HG02840 (cell line): ENCODE results near the gene RBM28.

Experiments used
- ATAC-seq: cut with Tn5 transposase; IDR thresholded peaks from one replicate; pipeline ENCODE4 v1.9.1; 2021; ENCODE audit warnings: mild to moderate bottlenecking, moderate library complexity, moderate number of reproducible peaks; ENCODE audit not compliant: unreplicated experiment, low FRiP score

Gene RBM28, protein sequence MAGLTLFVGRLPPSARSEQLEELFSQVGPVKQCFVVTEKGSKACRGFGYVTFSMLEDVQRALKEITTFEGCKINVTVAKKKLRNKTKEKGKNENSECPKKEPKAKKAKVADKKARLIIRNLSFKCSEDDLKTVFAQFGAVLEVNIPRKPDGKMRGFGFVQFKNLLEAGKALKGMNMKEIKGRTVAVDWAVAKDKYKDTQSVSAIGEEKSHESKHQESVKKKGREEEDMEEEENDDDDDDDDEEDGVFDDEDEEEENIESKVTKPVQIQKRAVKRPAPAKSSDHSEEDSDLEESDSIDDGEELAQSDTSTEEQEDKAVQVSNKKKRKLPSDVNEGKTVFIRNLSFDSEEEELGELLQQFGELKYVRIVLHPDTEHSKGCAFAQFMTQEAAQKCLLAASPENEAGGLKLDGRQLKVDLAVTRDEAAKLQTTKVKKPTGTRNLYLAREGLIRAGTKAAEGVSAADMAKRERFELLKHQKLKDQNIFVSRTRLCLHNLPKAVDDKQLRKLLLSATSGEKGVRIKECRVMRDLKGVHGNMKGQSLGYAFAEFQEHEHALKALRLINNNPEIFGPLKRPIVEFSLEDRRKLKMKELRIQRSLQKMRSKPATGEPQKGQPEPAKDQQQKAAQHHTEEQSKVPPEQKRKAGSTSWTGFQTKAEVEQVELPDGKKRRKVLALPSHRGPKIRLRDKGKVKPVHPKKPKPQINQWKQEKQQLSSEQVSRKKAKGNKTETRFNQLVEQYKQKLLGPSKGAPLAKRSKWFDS

DNA sequence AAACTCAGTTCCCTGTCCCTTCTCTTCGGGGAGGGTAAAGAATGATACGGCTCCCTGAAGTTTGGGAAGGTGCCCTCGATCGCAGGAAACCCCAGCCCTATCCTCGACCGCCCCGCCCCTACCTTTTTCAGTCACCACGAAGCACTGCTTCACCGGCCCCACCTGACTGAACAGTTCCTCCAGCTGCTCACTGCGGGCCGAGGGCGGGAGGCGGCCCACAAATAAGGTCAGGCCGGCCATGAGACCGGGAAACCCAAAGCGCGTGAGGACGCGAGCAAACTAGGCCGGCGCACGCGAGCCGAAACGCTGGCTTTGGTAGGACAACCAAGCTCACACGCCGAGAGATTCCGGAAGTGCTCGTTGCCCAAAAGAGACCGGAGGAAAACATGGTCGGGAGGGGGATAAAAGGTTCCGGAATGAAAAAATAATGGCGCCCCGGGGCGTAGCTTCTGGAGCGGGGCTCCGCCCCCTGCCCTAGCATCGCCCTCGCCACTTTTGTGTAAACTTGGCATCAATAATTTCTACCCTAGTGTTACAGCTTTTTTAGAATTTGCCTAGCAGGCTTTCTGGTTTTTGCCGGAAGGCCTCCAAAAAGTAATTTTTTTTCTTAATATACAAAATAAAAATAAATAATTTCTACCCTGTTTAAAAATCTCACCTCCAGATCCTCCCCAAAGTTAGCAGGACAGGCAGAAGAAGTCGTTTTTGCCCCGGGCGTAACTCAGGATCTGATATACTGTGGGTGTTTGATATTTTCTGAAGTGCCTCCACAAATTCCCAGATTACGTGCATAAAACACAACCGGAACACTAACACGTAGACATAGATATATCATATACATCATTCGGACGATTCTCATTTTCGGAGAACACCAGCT, at the start of gene RBM28:
Gene RBM28 (minus strand): TSS at position 355 of the 877 bp plus-strand sequence. CDS start 115 bp downstream, at position 240.
- ATAC-seq: peak; percentile 98

DNA sequence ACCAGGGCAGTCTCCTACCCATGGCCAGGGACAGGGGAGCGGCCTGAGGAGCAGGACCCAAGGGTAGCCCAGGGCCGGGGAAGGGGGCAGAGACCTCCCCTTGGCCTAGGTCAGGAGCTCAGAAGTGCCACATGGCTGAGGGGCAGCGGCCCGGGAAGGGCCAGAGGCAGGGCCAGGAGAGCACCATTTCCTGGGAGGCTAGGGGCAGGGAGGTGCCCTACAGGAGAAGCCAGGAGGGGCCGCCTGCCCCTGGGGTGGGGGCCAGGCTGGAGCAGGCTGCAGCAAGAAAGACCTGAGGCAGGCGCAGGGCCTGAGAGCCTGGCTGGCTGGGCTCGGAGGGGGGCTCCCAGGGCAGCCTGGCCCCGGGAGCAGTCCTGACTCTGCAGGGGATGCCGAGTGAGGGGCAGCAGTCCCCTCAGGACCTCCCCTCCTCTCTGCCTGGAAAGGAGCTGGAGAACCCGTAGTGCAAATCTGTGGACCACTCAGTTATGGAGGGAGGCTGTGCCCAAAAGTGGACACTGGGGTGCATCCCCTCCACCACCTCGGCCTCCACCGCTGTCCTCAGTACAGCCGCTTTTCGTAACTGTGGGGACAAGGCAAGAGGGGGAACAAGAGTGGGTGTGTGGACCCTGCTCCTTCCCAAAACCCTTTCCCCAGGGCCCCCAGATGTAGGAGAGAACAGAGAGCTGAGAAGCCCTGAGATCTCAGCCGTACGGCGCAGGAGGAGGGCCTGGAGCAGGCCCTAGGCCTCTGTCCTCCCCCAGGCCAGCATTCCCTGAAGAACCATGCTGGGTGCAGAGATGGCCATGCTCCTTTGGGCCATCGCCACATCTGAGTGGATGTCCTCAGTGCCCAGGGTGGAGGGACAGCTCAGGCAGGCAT, 49.0 kb upstream of the RBM28 start:
- ATAC-seq: no peak

DNA sequence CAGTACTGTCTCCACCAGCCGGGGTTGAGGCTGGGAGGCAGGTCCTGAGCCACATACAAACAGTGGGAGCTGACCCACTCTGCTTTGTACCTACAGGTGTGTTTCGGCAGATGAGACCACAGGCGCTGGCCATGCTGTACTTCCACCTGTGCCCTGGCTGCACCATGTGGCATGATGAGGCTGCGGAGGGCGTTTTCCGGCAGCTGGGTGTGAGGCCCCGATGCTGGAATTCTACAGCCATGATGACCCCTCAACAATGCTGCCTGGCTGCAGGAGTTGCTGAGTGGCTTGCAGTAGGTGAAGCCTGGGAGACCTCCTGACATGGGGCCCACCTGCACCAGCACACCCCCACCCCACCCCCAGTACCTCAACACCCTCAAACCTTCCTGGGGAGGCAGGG, 48.1 kb upstream of the RBM28 start:
- no peak for ATAC-seq

DNA sequence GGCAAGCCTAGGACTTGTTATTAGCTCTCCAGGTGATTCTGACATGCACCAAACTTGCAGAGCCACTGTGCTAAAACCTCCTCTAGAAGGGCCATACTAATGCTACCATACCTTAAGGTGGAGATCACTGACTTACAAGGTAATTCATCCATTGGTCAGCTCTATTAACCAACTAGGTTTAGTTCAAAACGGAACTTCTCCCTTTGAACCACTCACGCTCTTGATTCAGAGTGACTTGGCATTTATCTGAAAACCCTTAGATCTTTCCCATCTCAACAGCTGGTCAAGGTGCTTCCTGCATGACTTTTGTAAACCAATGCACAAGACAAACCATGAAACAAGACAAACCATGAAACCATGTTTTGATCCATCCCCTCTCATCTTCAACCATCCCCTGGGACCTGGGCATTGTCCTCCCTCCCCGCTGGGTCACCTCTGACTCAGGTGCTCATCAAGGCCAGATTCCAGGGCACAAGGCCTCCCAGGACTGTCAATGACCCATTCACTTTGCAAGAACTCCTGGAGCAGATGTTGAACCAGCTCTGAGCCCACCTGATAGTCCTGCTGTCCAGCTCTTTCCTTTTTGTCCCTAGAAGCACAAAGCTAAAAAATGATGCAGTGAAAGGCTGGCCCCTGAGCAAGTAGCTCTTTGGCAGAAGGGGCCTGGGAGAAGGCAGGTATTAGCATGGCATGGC, 47.3 kb upstream of the RBM28 start:
- ATAC-seq: no peak

DNA sequence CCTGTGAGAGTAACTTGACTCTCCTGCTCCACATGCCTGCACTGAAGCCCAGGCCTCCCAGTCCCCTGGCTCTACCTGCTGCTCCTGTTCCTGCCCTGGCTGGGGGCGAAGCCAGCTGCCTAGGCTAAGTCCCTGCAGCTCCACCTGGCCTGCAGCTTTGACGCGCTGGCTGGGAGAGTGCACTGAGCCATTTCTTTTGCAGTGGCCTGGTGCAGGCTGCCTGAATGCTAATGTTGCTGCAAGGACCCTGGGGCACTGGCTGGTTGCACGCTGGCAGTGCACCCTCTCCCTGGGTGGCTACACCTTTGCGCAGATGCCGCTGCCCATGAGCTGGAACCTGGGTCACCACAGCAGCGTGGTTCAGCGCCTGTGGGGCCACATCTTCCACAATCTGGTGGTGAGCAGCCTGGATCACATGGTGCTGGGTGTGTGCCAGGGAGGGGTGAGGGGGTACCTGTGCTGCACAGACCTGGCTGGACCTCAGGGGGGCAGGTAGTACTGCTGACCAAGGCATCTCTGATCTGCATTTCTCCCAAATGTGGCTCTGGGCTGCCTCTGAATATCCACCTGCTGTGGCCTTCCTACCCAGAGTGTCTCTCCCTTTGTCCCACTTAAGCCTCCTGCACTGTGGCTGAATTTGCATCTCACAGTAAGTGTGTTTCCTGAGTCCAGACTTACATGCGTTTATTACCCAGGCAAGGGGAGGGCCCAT, 46.1 kb upstream of the RBM28 start:
- ATAC-seq: no peak

DNA sequence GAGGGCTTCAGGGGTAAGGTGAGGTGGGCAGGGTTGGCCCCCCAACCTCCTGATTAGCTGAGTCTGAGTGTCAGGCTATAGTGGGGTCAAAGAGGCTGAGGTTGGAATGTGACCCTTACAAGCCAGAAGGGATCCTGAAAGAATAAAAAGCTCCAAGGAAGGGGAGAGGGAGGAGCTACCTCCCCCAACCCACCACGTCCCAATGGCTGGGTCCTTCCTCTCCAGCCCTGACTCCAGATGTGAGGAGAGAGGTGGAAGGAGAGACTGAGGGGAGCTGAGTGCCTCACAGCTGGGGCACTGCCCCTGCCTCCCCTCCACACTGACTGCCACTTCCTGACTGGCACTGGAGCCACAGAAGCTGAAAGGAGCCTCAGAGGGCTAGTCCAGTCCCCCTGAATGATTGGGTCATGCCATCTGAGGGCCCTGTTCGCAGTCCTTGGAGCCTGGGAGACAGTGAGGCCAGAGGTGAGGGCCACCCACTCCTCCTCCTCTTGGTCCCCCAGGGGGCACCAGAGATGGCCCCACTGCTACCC, 45.4 kb upstream of the RBM28 start:
- no peak for ATAC-seq

DNA sequence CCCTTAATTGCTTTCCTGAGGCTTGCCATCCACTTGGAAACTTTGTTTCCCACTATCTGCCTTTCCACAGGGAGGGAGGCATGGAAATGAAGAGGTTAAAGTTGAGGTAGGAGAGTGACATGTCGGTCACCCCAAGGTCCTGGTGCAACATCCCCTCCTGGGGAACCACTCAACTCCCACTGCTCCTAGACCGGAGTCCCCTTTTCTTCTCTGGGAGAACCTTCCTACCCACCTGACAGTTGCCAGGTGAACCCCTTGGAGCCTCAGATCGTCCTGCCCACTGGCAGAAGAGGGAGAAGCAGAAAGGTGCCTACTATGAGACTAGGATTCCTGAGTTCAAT, 44.4 kb upstream of the RBM28 start:
- no peak for ATAC-seq

DNA sequence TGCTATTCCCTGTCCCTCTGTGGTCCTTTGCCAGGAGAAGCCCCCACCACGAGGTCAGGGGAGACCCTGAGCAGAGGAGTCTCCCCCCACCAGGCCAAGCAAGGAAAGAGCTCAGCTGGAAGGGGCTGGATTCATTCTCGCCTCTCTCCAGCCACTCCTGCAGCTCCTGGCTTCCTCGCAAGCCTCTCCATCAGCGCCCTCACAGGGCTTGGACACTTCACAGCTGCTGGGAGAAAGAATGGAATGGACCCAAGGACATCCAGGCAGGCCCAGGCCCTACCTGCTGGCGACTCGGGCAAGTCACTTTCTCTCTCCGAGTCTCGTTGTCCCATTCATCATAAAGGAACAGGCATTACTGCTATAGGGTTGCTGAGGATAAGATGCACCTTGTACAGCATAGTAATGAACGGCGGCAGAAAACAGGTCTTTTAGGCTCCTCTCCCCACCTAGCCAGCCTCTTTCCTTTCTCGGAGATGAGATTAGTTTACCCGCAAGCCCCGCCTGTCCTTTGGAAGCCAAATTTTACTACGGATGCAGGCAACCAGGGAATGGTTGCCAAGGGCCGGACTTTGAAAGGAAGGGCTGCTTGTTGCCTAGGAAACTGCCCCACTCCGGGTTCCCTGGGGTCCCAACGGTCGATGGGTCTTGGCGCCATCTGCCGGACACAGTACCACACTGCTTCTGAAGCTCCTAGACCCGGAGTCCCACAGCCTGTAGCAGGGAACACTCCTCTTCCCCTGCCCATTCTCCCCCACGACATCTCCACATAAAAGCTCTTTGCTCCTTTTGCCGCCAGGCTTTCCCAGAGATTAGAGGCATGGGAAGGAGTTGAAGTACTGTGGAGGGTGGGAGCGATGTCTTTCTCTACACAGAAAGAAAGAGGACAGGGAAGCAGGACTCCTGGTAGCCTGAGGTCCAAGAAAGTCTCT, 43.8 kb upstream of the RBM28 start:
- no peak for ATAC-seq

DNA sequence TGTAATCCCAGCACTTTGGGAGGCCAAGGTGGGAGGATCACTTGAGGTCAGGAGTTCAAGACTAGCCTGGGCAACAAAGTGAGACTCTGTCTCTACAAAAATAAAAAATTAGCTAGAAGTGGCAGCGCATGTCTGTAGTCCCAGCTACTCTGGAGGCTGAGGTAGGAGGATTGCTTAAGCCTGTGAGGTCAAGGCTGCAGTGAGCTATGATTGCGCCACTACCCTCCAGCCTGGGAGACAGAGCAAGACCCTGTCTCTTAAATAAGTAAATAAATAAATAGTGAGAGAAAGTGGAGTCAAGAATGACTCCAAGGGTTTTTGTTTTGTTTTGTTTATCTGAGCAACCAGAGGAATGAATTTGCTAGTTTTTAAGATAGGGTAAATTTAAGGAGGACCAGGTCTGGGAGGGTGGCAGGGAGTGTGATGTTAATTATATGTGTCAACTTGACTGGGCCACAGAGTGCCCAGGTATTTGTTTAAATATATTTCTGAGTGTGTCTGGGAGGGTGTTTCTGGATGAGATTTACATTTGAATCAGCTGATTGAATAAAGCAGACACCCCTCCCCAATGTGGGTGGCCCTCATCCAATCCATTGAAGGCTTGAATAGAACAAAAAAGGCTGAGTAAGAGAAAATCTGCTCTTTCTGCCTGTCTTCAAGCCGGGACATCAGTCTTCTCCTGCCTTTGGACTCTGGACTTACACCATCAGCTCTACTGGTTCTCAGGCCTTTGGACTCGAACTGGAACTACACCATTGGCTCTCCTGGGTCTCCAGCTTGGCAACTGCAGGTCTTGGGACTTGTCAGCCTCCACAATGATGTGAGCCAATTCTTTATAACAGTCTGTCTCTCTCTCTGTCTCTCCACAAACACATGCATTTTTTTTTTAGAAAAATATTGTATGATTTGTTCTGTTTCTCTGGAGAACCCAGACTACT, 42.5 kb upstream of the RBM28 start:
- ATAC-seq: no peak

DNA sequence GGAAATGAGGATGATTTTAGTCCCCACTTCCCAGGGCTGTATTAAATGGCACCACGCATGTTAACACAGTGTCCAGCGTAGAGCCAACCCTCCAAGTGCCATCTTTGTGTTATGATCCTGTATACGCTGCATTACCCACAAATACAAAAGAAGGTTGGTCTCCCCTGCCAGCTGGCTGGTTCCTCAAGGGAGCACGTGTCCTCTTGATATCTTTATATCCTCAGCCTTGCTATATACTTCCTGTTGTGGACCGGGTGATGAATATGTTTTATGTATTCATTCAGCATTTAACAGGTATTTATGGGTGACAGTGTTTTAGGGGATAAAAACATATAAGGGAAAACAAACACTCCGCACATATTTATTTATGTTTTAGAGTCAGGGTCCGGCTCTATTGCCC, 41.0 kb upstream of the RBM28 start:
- no peak for ATAC-seq

DNA sequence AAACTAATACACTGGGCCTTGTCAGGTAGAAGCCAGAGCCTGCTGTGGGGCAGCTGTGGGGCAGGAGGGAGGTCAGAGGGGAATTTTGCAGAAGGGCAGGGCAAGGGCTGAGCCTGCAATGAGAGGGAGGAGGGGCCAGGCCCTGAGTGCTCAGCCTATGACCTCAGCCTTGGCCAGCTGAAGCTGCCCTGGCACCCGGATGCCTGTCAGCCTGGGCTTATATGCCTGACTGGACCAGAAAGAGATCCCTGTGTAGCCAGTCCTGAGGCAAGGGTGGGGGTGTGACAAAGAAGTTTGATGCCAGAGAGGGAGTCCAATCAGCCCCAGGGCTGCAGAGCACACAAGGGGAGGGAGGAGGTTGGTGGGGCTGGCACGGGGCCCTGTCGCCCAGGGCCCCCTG, 40.1 kb upstream of the RBM28 start:
- no peak for ATAC-seq

DNA sequence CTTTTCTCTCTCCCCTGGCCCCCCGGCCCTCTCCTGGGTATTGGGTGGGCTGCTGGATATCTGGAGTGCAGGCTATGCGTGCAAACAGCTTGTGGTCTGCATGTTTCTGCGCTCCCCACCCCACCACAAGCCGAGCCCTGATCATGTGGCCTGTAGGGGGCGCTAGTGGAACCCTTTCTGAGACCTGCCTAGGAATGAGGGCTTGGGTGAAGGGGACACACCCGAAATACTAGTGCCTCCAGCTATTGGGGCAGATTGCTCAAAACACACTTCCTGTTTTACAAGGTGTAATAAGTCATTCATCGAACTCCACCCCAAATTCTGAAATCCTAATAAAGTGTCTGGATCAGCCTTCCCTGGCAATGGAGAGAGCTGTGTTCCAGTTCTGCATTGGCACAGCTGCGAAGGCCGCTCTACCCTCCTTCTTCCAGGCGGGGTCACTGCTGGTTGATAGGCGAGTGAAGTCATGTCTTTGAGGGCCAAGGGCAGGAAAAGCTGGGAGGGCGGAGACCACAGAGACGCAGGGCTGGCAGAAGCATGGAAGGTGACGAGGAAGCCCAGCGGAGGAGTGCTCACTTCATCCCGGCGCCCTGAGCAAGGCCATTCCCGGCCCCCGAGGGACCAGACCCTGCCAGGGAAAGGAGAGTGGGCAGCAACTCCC, 37.6 kb upstream of the RBM28 start:
- ATAC-seq: no peak

DNA sequence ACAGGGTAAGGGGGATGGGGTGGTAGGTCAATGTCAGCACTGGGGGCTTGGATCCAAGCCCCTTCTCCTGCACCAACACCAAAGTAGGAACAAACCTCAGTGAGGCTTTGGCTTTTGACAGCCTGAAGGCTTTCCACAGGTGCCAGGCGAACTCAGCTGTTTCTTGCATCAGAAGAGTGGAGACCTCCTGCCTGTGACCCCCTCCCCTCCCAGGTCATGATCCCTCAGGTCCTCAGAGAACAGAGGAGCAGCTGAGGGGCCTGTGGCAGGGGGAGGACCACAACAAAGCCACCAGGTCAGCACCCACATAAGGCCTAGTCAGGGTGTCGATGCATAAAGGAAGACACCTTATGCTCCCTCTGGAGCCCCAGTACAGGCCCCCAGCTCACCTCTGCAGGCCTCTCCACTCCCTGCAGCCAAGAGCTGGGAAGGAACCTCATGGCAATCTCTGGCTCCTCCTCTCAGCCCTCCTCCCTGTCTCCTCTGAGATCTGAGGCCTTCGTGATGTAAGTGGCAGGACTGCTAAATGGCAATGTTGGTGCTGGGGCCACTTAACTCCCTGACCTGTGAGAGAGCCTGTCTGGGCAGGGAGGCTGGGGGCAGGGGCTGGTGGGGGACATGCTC, 36.9 kb upstream of the RBM28 start:
- no peak for ATAC-seq

DNA sequence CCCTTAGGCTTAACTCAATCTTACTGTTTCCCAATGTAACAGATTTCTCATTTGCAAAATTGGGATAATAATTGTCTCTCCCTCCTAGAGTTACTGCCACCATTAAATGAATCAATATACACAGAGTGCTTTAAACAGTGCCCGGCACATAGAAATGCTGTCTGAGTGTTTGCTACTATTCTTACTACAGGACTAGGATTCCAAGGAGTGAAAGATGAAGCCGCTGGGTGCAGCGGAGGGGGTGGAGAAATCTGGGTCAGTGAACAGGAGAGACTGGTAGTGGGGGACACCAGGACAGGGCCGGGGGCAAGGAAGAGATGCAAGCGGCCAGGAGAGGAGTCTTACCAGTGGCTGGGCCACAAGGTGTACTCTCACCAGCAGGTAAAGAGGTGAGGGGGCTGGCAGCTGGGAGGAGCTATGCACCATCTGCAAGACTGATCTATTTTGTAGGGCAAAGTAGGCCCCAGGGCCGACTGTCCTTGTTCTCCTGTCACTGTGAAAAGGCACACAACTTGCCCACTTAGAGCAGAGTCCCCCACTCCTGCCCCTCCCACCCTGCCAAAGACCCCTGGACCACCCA, 36.3 kb upstream of the RBM28 start:
- ATAC-seq: no peak

DNA sequence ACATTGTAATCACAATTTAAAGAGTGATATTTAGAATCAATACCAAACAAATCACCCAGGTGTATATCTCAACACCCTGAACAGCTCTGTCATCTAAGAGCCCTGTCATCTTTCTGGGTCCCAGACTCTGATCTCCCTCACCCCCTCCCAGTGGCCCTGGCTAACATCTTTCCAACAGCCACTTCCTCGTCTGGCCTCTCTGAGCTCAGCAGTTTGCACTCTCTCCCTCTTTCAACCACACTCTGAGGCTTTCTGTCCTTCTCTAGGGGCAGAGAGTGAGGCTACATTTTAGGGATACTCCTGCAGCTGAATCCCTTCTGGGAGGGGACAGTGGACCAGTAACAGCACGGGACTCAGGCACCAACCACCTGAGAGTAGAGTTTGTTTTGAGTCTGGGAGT, 34.9 kb upstream of the RBM28 start:
- no peak for ATAC-seq
